ENCODE data around the gene SHISA7. TPM values are rescaled to one million over a fixed set of nuclear protein-coding genes. Genes with fewer than 3 reads are reported as not detected.
A peak's percentile ranks its signal among the peaks of the same experiment; 100 is the strongest.

Gene SHISA7
- not detected in 2 replicates for total RNA-seq (2014; rRNA removed; shearing (Covaris generic))

GRCh38 chr19:55443045-55443823, at the start of gene SHISA7:
Gene SHISA7 (minus strand): TSS chr19:55443300. CDS start chr19:55442863, 437 bp downstream.
- no peak within 1 kb of the TSS for H3K4me3 ChIP-seq
- no peaks in the 10 kb centered on the region for H3K27me3 ChIP-seq
- no peak for DNase-seq
- H3K36me3 ChIP-seq, result no peaks in the 10 kb centered on the region
- H3K4me1 ChIP-seq, result no peaks in the 10 kb centered on the region
- H3K9me3 ChIP-seq (replicated peaks), result no peaks in the 10 kb centered on the region
- no peak within 1 kb of the TSS for H3K27ac ChIP-seq

GRCh38 chr19:55492362-55492944, 49.4 kb upstream of the SHISA7 start:
- Histone ChIP-seq H3K27ac (no peak overlapping the region), H3K27me3 (no peaks in the 10 kb centered on the region), H3K9me3 (replicated peaks) (no peaks in the 10 kb centered on the region), H3K4me1 (peaks cover 34% of the 10 kb centered on the region), H3K36me3 (no peaks in the 10 kb centered on the region), H3K4me3 (no peak overlapping the region)
- peak in 1 of 2 experiments; percentile 50 for DNase-seq

GRCh38 chr19:55491546-55492360, 48.7 kb upstream of the SHISA7 start:
- H3K36me3 ChIP-seq, result no peaks in the 10 kb centered on the region
- H3K27me3 ChIP-seq, result no peaks in the 10 kb centered on the region
- DNase-seq, result no peak
- H3K9me3 ChIP-seq (replicated peaks), result no peaks in the 10 kb centered on the region
- no peak overlapping the region for H3K4me3 ChIP-seq
- no peak overlapping the region for H3K27ac ChIP-seq
- H3K4me1 ChIP-seq, result peaks cover 38% of the 10 kb centered on the region

- no peaks in the 10 kb centered on the region for H3K9me3 ChIP-seq (replicated peaks)
- H3K27me3 ChIP-seq, result no peaks in the 10 kb centered on the region
- no peak for DNase-seq
- H3K4me3 ChIP-seq, result no peak overlapping the region
- no peaks in the 10 kb centered on the region for H3K36me3 ChIP-seq
- peaks cover 38% of the 10 kb centered on the region for H3K4me1 ChIP-seq
- no peak overlapping the region for H3K27ac ChIP-seq
These were observed 47.7 kb upstream of the SHISA7 start for GRCh38 chr19:55490478-55491432.

- no peak overlapping the region for H3K4me3 ChIP-seq
- no peaks in the 10 kb centered on the region for H3K27me3 ChIP-seq
- no peaks in the 10 kb centered on the region for H3K9me3 ChIP-seq (replicated peaks)
- no peak for DNase-seq
- no peak overlapping the region for H3K27ac ChIP-seq
- no peaks in the 10 kb centered on the region for H3K36me3 ChIP-seq
- peaks cover 37% of the 10 kb centered on the region for H3K4me1 ChIP-seq
These were observed 46.8 kb upstream of the SHISA7 start for GRCh38 chr19:55489711-55490477.

- no peaks in the 10 kb centered on the region for H3K27me3 ChIP-seq
- H3K9me3 ChIP-seq (replicated peaks), result no peaks in the 10 kb centered on the region
- H3K27ac ChIP-seq, result no peak overlapping the region
- H3K4me1 ChIP-seq, result peaks cover 37% of the 10 kb centered on the region
- H3K36me3 ChIP-seq, result no peaks in the 10 kb centered on the region
- no peak for DNase-seq
- no peak overlapping the region; the same call in 1 of the 2 replicates for H3K4me3 ChIP-seq
These were observed 46.0 kb upstream of the SHISA7 start for GRCh38 chr19:55488986-55489710.

GRCh38 chr19:55487924-55488687, 45.0 kb upstream of the SHISA7 start, which contains the start of gene SSC5D:
Gene SSC5D (plus strand): TSS chr19:55488436. CDS start chr19:55488590, 154 bp downstream.
- Histone ChIP-seq H3K27ac (peak within 1 kb of the TSS; percentile 96), H3K36me3 (no peaks in the 10 kb centered on the region), H3K4me1 (peaks cover 37% of the 10 kb centered on the region), H3K4me3 (peak within 1 kb of the TSS; percentile 47), H3K9me3 (replicated peaks) (no peaks in the 10 kb centered on the region), H3K27me3 (no peaks in the 10 kb centered on the region)
- peak; percentile 55 to 61 for DNase-seq

GRCh38 chr19:55486971-55487923, 44.1 kb upstream of the SHISA7 start:
- no peaks in the 10 kb centered on the region for H3K36me3 ChIP-seq
- peak; percentile 92 to 94 for DNase-seq
- peaks cover 34% of the 10 kb centered on the region for H3K4me1 ChIP-seq
- no peaks in the 10 kb centered on the region for H3K9me3 ChIP-seq (replicated peaks)
- H3K27ac ChIP-seq, result peak overlapping the region; percentile 96
- peak overlapping the region; percentile 29 for H3K4me3 ChIP-seq
- no peaks in the 10 kb centered on the region for H3K27me3 ChIP-seq

- no peak for DNase-seq
- H3K4me3 ChIP-seq, result peak overlapping the region; percentile 73
These were observed 43.2 kb upstream of the SHISA7 start for GRCh38 chr19:55486043-55486970.

GRCh38 chr19:55485439-55486011, 42.4 kb upstream of the SHISA7 start:
- DNase-seq, result peak in 1 of 2 experiments; percentile 39
- no peaks in the 10 kb centered on the region for H3K36me3 ChIP-seq
- peak overlapping the region; percentile 73 for H3K4me3 ChIP-seq
- peak overlapping the region; percentile 37; the same call in 1 of the 2 replicates for H3K27ac ChIP-seq
- no peaks in the 10 kb centered on the region for H3K27me3 ChIP-seq
- no peaks in the 10 kb centered on the region for H3K9me3 ChIP-seq (replicated peaks)
- peaks cover 30% of the 10 kb centered on the region for H3K4me1 ChIP-seq

More at GRCh38 chr19:55486043-55486970, 43.2 kb upstream of the SHISA7 start:
- peak overlapping the region; percentile 96 for H3K27ac ChIP-seq
- no peaks in the 10 kb centered on the region for H3K36me3 ChIP-seq
- H3K9me3 ChIP-seq (replicated peaks), result no peaks in the 10 kb centered on the region
- H3K27me3 ChIP-seq, result no peaks in the 10 kb centered on the region
- H3K4me1 ChIP-seq, result peaks cover 30% of the 10 kb centered on the region
